Astrocyte of the hippocampus (primary cell): ENCODE results near the gene TGFA.

Experiments used
- DNase-seq: peaks from one replicate; pipeline ENCODE4 v3.0.0; 2011; ENCODE audit warnings: low read depth, low spot score

TGFA gene

DNA sequence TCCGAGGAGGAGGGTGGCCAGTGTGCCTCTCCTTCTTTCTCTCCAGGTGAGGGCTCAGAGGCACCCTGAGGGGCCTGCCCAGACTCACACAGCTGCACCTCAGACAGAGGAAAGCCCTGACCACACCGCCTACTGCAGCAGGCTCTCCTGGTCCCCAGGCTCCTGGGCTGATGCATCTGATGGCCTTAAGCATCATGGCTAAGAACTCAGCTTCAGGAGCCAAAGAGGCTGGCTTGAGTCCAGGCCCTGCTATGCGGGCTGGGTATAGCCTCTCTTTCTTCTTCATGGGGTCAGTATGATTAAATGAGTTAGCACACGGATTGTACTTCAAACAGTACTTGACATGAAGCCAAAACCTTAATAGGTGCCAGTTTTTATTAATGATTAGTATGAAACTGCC is 89.6 kb downstream of the TGFA start:
- DNase-seq, result no peak

DNA sequence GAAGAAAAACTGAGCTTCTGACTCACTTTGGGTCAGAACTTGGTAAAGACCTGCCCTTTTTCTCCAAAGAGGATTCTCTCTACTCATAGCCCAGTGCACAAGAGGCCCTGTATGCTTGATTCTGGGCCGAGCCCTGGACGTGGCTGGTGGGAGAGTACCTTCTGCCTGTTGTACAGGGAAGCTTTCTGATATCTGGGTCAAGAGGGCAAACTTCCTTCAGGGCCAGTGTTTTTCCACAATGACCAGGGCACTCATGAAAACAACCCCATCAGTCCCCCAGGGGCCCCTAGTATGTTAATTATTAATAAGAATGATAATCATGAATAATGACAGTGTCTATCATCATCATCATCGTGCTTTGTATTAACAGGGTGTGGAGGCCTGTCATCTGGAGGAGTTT is 90.0 kb downstream of the TGFA start:
- no peak for DNase-seq

DNA sequence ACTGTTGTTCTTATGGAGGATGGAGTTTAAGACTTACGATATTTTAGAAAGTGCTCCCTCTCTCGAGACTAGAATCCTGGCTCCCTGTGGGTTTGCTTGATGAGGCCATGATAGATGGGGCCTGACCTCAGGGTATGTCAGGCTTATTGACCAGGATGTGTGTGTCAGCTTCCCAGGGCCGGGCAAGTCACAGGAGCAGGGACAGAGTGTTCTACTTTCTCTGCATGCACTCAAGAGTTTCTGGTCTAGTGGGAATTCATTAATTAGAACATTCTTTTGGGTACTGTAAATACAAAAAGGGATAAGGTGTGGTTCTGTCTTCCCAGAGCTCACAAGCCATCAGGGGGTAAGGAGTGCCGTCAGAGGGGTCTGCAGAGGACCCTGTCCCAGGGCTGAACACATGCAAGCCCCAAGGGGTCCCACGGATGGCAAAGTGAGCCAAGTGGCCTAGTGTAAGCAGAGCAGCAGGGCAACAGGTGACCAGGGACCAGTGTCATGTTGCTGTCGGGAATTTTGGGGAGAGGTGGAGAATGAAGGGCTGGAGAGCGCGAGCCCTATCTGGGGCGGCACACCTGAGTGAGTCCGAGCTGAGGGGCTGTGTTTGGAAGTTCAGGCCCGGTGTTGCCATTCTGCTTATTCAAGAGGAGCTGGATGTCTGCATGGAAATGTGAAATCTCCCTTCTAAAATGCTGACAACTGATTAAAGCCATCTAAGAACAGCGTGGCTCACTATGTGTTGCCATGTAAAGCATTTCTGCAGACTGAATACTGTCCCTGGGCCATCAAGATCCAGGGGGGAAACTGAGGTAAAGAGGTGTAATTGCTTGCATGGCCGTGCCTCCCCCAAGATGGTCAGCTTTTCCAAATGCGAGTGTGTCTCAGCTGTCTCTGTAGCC is 91.4 kb downstream of the TGFA start:
- no peak for DNase-seq

DNA sequence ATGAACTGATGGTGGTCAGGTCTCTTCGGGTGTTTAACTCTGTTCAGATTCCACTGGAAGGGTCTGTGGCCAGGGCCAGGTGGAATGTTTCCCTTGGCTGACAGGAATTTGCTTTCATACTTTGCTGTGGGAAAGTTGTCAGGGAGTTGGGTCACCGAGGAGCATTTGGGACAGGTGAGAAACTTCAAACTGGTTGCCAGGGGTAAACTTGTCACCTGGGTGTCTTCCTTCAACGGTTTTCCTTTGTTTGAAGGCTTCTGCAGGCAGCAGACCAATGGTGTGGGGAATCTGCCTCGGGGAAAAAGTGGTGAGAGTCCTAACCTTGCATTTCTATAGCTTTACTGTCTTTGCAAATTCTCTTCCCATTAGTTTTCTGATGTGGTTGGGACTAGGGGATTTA is 92.2 kb downstream of the TGFA start:
- peak; percentile 9 for DNase-seq

DNA sequence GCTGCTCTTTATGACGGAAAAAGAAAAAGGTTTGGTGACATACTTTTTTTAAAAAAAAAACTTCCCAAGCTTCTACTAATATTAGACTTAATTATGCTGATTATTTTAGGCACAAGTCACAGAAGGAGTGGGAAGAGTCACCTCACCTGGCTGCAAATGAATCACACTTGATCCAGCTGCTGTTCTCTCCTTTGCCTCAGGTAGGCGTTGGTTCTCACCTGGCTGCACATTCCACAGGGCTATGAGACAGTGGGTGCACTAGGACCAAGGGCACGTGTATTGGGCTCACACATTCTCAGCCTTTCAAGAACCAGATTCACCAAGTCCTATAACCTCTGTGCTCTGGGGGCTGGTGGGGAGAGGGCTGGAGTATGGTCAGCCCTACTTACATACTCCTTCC is 93.3 kb downstream of the TGFA start:
- no peak for DNase-seq

DNA sequence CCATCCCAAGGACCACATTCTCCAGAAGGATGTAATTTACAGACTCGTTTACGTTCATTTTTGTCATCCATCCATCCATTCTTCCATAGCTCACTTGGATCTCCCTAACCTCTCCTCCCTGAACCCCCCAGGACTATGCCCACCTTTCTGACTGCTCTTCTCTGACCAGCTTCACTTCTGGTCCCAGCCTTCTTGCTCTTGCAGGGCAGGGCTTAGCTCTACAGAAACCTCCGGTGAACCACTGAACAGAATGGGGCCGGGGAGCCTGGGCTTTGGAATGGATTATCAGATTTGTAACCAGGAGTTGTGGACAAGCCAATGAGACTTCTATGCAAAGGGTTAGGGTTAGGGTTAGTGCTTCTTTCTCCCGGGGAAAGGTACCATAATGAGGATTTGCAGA is 95.0 kb downstream of the TGFA start:
- DNase-seq, result no peak

DNA sequence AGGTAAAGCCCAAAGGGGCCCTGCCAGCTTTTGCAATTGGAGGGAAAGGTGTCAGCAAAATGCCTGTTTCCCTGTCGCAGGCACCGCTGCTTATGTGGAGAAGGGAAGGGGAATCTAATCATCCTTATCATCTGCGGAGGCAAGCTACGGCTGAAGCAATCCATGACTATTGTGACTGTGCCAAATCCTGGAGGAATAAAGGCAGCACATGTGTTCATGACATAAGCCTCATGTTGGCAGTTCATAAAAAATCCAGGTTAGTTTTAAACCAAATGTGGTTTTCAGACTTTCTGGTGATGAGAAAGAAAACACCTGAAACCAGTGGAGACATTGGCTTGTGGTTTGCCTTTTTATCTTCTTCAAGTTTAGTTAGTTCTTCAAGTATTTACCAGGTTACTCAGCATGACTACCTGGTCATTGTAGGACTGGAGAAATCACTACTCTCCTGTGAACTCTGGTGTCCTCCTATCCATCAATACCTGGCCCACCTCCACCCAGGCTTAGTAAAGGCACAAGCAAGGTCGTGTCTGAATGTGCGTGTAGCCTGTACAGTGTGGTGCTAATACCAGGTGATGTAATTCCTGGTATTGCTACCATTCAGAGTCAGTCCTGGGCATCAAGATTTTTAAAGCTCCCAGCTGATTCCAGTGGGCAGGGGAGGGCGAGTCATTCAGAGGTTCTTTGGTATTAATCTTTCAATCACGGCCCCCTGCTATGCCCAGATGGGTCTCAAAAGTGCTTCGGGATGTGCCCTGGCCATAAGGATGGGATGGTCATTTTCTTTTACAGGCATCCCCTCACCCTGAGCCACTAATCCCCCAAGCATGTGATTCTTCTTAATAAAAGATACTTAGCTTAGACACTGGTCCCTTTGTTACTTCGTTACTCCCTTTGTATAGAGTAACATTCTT is 96.8 kb downstream of the TGFA start:
- DNase-seq, result no peak

DNA sequence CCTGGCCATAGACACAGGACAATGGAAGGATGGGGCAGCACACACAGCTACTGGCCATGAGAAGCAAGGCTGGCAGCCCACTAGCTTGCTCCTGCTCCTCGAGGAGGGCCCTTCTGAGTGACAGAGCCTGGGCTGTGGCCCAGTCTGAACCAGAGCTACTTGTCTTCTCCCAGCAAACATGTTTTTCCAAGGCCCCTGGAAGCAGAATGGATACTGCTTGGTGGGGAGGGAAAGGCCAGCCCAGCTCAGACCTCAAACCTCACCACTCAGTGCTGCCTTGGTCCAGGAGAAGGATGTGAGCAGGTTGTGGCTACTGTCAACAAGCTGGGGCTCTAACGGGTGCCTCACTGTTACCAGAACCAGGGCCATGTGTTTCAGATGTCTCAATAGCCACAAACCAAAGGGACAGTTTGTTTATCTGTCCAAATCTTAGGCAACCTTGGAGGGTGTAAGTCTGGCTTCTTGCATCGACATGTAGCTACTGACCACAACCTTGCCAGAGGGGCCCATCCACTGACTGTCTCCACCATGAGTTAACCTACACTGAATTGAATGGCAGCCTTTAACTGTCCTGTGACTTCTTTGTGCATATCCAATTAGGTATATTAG is 98.6 kb downstream of the TGFA start:
- no peak for DNase-seq

DNA sequence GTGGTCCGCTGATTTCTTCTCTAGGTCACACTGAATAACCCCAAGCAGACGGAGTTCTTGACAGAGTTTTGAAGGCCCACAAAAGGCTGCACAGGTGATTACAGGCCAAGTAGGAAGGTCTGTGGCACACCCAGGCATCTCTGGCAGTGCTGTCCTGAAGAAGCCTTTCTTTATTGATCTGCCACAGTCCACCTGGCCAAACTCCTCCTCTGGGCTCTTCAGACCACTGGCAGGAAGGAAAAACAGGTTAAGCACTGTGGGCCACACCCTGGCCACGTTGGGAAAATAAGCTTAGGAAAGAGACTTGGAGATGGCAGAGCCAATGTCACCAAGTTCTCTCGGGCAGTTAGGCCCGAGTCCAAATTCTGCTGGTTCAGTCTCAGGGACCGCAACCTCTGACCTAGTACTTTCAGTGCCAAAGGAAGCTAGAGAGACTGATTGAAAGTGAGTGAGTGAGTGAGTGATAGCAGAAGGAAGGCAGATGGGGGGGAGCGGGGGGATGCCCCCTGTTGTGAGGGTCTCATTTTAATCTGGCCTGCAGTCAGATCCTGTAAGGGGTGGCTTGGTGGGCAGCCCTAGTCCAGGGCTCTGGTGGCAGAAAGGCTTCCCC is 102.9 kb downstream of the TGFA start:
- DNase-seq, result no peak

DNA sequence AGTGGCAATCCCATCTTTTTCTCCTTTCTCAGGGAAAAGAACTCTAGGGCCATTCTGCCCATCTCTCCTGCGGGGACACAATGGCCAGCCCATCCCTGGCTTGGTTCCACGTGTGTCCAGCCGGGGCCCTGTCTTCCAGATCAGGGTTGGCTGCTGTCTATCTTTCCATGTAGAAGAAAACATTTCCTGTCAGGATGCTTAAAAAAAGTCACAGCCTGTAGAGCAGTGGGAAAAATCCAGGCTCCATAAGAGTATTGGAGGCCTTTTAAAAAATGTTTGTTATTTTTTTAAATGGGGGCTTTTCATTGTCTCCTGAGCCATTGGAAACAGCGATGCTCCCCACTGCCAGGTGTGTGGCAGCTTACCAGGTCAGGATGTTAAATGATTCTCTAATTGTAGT is 105.6 kb downstream of the TGFA start:
- no peak for DNase-seq

DNA sequence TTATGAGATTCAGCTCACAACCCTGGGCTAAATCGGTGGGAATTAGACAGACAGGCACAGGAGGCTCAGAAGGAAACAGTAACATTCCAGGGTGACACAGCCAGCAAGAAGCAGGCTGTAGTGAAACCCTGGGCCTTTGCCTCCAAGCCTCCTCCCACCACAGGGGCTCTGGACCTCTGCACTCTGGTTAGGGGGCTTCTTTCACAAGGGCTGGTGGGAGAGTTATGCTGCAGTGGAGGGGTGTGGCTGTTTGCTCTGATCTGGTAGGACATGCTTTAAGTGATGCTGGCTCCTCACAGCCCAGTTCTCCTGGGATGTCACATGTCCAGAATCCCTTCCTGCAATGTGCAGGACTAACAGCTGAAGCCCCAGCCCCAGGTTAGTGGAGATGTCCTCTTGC is 109.9 kb downstream of the TGFA start:
- DNase-seq, result no peak

DNA sequence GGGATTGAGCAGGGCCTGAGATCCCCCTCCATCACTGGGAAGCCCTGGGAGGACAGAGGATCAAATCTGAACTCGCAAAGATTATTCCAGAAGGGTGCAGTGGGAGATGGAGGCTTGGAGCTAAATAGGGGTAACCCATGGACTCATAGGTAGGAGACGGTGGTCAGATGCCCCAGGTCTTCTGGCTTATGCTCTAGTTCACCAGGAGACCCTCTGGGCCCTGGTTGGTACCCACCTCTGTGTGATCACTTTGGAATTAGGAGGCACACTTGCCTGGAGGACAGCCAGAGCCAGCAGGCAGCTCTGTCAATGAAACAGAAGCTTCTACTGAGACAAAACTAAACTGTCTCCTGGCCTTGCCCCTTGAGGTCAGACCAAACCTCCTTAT is 110.6 kb downstream of the TGFA start:
- no peak for DNase-seq

DNA sequence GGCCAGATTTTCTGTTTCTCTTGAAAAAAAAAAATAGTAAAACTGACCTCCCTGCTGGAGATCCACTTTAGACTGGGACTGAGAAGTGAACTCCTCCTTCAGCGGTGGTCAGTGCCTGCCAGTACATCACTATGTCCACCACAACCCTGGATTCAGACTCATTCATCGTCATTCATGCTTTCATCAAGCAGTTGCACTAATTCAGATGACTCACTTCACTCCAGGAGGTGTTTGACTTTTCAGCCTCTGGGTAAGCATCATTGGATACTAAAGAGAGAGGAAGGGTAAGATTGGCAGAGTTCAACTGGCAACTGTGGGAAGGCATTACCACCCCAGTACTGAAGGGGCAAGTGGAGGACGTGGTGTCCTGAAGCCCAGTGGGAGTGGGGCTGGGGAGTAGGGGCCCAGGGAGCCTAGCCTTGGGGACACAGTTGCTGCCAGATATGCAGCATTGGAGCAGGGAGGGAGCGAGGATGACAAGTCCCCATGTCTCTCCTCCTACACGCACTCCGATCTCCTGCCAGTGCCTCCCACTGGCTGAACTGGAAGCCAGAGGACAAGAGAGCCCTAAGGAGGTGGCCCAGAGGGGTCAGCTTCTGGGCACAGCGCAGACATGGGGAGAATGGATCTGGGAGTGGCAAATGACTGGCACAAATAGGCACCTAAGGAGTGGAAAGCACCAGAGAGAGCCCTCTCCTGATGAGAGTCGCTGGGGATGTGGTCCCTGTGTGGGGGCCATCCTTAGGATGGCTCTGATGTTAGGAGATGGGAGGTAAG is 111.1 kb downstream of the TGFA start:
- DNase-seq, result peak; percentile 10

DNA sequence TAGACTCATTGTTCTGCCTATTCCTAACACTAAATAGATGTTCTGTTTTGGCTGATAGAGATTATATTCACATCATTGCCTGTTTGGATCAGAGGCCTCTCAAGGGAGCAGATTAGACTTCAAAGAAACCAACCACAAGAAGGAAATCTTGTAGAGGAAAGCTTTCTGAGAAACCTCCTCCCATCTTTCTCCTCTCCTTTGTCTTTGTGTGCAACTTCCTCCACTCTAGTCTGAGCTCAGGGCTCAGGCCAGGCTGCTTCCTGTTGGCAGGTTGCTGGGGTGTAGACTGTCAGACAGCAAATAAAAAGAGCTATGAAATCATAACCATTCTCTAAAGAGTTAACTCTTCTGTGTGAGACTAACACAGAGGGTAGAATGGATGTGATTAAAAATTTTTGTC is 113.0 kb downstream of the TGFA start:
- DNase-seq, result no peak

DNA sequence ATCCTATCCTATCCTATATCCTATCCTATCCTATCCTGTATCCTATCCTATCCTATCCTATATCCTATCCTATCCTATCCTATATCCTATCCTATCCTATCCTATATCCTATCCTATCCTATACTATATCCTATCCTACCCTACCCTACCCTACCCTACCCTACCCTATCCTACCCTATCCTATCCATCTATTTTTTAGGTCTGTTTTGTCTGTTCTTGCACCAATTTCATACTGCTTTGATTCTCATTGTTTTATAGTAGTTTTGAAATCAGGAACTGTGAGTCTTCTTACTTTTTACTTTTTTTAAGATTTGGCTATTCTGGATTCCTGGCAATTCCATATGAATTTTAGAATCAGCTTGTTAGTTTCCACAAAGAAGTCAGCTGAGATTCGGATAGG is 118.5 kb downstream of the TGFA start:
- no peak for DNase-seq

DNA sequence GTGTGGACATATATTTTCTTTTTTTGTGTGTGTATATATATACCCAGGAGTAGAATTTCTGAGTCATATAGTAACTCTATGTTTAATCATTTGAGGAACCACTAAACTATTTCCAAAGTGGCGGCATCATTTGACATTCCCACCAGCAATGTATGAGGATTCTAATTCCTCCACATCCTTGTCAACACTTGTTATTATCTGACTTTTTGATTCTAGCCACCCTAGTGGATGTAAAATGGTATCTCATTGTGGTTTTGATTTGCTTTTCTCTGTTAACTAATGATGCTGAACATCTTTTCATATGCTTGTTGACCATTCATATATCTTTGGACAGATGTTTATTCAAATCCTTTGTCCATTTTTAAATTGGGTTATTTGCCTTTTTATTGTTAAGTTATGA is 120.3 kb downstream of the TGFA start:
- DNase-seq, result no peak

DNA sequence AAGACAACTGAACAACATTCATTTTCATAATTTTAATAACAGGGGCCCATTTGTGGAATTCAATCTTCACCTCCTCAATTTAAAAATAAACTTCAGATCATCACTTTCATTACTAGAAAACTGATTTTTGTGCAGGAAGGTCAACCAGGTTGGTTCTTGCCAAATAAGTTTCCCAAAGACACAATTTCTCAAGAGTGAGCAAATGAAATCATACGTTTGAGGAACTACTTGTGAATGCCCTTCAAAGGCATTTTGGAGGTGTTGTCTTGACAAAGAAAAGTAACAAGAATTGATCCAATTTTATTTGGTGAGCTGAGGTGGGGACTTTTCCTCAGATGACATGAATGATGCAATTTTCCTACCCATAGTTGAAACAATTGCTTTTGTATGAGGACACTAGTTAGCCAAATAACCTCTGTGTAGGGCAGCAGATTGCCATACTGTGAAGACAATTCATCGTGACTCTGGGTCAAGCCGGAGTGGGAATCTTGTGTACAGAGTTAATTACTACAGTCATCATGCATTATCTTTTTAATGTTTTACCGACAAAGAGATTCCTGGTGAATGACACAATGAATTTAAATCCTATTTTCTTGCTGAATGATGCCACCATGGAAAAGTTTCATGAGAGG is 121.8 kb downstream of the TGFA start:
- no peak for DNase-seq

DNA sequence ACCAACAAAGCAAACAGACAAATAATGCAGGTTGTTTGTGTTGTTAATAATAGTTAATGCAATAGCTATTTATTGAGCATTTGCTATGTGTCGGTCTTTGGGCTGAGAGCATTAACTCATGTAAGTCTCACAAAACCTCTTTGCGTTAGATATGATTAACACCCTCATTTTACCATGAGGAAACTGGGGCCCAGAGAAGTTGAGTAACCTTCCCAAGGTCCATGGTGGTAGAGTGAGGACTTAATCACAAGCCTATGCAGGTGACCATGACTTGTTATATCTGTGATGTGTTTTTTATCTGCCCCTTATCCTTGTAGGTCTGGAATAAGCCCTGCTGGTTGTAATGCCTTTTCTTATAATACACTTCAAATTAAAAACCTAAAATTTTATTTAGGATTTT is 127.3 kb downstream of the TGFA start:
- DNase-seq, result no peak

DNA sequence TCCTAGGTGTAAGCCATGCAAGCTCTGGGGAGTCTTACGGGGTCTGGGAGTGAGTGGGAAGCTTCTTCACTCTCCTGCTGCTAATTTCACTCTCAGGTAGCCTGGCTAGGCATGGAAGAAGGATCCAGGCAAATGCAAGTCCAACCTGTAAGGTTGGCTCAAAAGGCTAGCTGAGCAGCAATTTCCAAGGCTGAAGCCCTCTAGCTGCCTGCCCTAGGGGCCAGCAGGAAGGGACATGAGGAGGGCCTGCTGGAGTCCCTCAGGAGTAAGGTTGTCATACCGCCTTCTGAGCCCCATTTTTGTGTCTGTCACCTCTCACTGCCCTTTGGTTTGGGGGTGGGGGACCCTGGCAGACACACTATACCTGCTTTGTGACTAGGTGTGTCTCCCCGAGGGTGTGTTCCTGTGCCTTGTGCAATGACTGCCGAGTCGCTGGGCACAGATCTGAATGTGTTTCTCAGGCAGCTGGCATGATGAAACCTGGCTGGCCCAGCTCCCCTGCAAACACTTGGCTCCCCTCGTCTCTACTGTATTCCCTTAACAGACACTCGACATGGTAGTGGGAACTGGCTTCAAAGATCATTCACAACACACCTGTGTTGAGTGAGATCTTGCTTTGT is 127.8 kb downstream of the TGFA start:
- no peak for DNase-seq

DNA sequence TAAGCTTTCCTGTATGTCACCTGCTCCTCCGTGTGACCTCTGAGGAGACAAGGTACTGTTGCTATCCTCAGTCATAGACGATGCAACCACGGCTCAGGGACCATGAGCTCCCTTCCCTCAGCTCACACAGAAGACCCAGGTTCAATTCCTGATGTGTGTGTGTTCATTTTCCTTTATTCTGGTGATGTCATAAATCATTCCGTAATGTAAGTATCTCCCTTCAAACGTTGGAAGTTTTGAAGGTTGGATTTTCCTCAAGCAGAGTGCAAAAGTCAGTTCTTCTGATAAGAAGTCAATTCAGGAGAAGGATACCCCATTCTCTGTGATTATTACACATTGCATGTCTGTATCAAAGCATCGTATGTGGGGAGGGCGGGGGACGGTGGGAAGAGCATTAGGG is 132.9 kb downstream of the TGFA start:
- no peak for DNase-seq
